Measurements from ENCODE around the gene CTSS.
"Not testable (repeated sequence)": the region's sequence is repeated elsewhere in the genome, so short reads cannot be mapped to it uniquely, and the experiment has no call there.

Gene CTSS

GRCh38 chr1:150775276-150775675 lies 9.7 kb upstream of the CTSS start:
- no peak for DNase-seq (ENCODE audit: low read depth, low spot score)

DNA sequence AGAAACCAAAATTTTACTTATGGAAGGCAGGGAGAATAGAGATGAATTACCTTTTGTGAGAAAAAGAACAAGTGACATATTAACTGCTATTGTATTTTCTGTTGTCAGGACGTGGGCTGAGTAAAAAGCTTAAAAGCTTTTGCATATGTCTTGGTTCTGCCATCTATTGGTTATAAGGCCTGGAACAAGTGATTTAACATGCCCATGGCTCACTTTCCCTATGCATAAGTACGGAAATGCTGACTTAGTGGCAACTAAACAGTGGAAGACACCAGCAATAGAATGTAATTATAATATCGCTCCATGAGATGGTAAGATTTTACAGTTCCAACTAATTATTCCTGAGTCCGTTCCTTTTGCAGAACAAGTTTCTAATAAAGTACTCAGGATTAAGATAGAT lies 6.7 kb upstream of the CTSS start:
- no peak for DNase-seq (ENCODE audit: low read depth, low spot score)

DNA sequence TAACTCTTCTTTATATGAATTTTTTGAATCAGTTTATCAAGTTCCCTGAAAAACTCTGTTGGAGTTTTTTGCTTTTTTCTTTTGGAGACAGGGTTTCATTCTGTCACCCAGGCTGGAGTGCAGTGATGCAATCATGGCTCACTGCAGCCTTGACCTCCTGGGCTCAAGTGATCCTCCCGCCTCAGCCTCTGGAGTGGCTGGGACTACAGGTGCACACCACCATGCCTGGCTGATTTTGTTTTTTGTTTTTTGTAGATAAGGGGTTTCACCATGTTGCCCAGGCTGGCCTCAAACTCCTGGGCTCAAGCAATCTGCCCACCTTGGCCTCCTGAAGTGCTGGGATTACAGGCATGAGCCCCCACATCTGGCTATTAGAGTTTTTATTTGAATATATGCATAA lies 2.1 kb upstream of the CTSS start:
- not testable (repeated sequence) for DNase-seq (ENCODE audit: low read depth, low spot score)

DNA sequence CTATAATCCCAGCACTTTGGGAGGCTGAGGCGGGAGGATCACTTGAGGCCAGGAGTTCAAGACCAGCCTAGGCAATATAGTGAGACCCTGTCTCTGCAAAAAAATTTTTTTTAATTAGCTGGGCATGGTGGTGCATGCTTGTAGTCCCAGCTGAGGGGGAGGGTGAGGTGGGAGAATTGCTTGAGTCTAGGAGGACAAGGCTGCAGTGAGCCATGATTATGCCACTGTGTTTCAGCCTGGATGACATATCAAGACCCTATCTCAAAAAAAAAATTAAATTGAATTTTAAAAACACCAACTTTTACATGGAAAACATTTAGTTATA lies 361 bp upstream of the CTSS start:
- not testable (repeated sequence) for DNase-seq (ENCODE audit: low read depth, low spot score)

DNA sequence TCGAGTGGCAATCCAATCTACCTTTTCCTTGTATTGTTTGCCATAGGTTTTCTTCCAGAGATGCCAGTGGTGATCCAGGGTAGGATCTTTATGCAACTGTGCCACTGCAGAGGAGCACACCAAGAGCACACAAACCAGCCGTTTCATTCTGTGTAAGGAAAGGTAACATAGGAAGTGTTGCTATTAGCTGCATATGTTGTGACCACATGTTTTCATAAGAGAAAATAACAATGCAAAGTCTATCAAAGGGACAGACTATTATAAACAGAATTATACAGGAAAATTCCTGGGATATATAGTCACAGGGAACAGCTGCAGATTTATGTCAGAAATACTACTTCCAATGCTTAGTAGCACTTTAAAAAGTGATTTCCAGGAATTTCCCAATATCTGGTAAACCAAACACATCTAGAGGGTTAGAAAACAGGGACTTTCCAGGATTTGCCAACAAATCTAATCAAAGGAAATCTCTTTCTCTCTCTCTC lies 919 bp downstream of the CTSS start:
- DNase-seq (ENCODE audit: low read depth, low spot score), result peak; percentile 64

GRCh38 chr1:150763018-150763417 lies 2.6 kb downstream of the CTSS start:
- DNase-seq (ENCODE audit: low read depth, low spot score), result no peak

DNA sequence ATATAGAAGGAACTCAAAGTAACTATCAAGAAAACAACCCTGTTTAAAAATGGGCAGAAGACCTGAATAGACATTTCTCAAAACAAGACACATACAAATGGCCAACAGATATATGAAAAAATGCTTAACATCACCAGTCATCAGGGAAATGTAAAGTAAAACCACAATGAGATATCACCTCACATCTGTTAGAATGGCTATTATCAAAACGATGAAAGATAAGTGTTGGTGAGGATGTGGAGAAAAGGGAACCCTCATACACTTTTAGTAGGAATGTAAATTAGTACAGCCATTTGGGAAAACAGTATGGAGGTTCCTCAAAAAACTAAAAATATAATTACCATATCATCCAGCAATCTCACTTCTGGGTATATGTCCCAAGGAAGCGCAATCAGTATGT lies 3.0 kb downstream of the CTSS start:
- no peak for DNase-seq (ENCODE audit: low read depth, low spot score)

GRCh38 chr1:150761801-150762200 lies 3.8 kb downstream of the CTSS start:
- DNase-seq (ENCODE audit: low read depth, low spot score), result no peak

GRCh38 chr1:150760013-150760412 lies 5.6 kb downstream of the CTSS start:
- DNase-seq (ENCODE audit: low read depth, low spot score), result no peak

- DNase-seq (ENCODE audit: low read depth, low spot score), result no peak
Observed at GRCh38 chr1:150753416-150753815, 12.2 kb downstream of the CTSS start.

- DNase-seq (ENCODE audit: low read depth, low spot score), result no peak
Observed at GRCh38 chr1:150751443-150751842, 14.1 kb downstream of the CTSS start.

DNA sequence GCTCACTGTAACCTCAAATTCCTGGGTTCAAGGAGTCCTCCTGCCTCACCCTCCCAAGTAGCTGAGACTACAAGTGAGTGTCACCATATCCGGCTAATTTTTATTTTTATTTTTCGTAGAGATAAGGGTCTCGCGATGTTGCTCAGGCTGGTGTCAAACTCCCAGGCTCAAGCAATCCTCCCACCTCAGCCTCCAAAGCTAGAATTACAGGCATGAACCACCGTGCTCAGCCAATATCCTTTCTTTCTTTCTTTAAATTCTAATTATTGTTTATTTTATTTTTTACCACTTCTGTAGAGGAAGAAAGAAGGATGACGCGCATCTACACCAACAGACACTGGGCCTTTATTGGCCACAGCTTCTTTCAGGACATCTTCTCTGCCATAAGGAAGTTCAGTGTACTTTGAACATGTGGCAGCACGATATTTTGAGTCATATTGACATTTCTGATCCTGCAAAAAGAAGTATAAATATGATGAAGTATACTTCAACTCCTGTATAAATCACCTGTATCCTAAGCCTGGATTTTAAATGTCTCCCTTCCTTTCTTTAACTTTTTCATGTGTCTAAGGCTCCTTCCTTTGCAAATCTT lies 15.8 kb downstream of the CTSS start:
- DNase-seq (ENCODE audit: low read depth, low spot score), result no peak

GRCh38 chr1:150748878-150749719 lies 16.5 kb downstream of the CTSS start:
- DNase-seq (ENCODE audit: low read depth, low spot score), result no peak

GRCh38 chr1:150730130-150730721 lies 35.4 kb downstream of the CTSS start:
- no peak for DNase-seq (ENCODE audit: low read depth, low spot score)

- DNase-seq (ENCODE audit: low read depth, low spot score), result no peak
Observed at GRCh38 chr1:150724336-150724735, 41.2 kb downstream of the CTSS start.

GRCh38 chr1:150720703-150721102 lies 44.9 kb downstream of the CTSS start, which contains the start of gene HORMAD1:
Gene HORMAD1, minus strand, starts transcription at chr1:150720895. Its CDS starts 1,390 bp downstream, at chr1:150719505.
- no peak for DNase-seq (ENCODE audit: low read depth, low spot score)

- DNase-seq (ENCODE audit: low read depth, low spot score), result no peak
Observed at GRCh38 chr1:150720098-150720497, 45.5 kb downstream of the CTSS start.

DNA sequence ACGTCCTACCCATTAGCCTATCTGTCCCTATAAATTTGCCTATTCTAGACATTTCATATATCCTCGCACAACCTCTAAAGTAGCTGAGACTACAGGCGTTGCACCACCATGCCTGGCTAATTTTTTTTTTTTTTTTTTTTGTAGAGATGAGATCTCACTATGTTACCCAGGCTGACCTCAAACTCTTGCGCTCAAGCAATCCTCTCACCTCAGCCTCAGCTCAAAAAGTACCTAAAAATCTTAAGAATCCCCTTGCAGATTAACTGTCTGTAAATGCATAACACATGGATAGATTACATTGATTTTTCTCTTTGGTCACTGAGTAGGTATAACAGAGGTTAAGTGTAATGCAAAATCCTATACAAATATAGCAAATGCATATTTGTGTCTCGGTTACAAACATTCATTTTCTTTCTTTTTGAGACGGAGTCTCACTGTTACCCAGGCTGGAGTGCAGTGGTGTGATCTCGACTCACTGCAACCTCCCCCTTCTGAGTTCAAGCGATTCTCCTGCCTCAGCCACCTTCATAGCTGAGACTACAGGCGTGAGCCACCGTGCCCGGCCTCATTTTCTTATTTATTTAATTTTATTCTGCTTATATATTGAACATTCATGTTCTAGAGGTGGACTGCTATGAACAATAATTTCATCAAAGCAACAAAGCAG lies 47.2 kb downstream of the CTSS start:
- DNase-seq (ENCODE audit: low read depth, low spot score), result no peak

GRCh38 chr1:150709031-150709430 lies 56.5 kb downstream of the CTSS start:
- DNase-seq (ENCODE audit: low read depth, low spot score), result not testable (repeated sequence)

DNA sequence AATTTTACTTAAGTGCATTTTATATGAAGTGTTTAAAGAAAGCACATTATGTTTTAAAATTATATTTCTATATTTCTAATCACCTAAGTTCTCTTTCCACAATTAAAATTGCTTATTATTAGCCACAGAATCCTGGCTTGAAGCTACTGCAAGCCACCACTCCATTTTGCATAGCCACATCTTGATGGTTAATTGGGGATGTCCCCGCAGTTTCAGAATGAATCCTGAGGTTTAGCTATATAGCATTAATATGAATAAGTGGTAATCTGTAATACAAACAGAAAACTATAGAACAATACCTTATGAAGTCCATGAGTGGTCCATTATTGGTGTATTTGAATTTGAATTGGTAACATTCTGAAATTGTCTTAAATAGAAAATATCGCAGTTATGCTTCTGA lies 57.0 kb downstream of the CTSS start:
- no peak for DNase-seq (ENCODE audit: low read depth, low spot score)

DNA sequence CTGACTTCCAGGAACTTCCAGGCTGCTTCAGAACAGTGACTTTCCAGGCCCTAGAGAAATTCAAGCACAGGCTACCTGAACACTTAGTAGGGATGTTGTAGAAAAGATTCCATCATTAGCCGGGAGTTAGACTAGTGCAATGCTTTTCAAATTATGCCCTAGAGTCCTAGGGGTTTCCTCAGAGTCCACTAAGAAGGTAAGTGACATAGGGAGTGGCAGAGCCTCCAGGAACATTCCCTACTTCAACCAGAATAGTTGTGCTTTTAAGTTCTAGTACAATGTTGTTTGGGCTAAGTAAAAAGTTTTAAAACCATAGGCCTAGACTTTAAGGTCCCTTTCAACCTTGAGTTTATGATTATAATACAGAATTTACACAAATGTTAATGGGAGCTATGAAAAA lies 59.5 kb downstream of the CTSS start:
- DNase-seq (ENCODE audit: low read depth, low spot score), result no peak

DNA sequence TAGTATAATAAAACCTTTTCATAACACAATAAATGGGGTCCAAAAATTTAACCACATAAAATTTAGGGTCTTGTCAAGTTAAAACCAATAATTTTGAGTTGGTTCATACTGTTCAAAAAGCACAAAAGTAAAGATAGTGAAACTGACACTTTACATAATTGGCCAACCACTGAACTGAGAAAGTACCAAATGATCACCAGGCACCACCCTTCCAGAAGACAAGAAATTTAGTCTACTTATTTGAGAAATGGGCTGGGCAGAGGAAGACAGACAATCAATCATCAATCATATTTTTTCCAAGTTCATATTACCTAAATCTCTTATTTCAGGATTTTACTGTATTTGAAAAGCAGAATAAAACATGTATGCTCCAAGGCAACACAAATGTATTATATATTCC lies 62.2 kb downstream of the CTSS start:
- no peak for DNase-seq (ENCODE audit: low read depth, low spot score)

All from astrocyte of the hippocampus (primary cell).